HK-2 (cell line): ENCODE measurements around the gene SYT14.

ENCODE experiments used
- DNase-seq: peaks from one replicate; pipeline ENCODE4 v3.0.0-alpha.2; 2018; ENCODE audit not compliant: unreplicated experiment

The SYT14 gene

DNA sequence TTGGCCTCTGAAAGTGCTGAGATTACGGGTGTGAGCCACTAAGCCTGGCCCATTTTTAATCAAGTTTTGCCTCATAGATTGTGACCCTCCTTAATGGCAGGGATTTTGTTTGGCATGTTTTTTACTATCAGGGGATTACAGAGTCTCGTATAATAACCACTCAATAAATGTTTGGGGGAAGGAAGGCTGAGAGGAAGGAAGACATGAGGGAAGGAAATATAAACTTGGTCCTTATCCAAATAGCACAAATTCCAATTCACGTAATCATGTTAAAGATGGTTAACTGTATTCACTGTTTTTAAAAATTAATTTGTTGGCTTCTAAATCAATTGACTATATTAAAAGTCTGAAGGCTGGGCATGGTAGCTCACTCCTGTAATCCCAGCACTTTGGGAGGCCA lies 263.7 kb downstream of the SYT14 start:
- no peak for DNase-seq

DNA sequence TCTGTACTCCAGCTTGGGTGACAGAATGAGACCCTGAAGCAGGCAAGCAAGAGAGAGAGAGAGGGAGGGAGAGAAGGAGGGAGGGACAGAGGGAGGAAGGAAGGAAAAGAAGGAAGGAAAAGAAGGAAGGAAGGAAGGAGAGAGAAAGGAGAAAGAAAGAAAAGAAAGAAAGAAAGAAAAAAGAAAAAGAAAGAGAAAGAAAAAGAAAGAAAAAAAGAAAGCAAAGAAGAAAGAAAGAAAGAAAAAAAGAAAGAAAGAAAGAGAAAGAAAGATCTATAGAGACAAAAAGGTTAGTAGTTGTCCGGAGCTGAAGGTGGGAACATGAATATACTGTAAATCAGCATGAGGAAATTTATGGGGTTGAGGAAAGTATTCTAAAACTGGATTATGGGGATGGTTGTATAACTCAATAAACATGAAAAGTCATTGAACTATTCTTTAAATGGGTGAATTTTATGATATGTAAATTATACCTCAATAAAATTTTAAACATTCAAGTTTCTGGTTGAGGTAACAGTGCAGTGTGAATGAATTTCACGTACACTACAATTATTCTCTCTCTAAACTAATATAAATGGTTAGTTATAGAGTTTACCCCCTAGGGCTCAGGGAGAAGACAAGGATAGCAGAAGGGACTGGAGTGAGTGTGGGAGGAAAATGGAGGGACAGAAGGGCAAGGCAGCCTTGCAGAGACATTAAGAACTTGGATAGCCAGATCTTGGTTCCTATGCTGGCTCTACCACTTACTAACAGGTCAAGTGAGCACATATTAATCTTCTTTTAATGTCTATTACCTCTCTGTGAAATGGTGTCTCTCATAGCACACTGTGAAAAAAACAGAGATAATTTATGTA lies 269.8 kb downstream of the SYT14 start:
- no peak for DNase-seq

DNA sequence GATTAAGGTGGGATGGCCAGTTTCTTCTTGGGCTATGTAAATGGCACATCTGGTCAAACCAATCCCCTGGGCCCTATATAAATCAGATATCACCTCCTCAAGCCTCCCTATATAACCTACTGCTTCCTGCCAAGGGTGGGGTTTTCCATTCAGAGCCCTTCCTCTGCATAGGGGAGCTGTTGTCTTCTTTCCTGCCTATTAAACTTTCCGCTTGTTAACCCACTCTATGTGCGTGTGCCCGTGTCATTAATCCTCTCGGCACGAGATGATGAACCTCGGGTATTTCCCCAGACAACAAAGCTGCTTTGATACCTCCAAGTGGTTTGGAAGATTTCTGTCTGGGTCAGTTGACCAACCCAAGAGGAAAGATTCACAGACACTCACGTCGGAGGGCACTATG lies 275.3 kb downstream of the SYT14 start:
- DNase-seq = no peak

- no peak for DNase-seq
These were observed 276.8 kb downstream of the SYT14 start for GRCh38 chr1:210214573-210215409.

DNA sequence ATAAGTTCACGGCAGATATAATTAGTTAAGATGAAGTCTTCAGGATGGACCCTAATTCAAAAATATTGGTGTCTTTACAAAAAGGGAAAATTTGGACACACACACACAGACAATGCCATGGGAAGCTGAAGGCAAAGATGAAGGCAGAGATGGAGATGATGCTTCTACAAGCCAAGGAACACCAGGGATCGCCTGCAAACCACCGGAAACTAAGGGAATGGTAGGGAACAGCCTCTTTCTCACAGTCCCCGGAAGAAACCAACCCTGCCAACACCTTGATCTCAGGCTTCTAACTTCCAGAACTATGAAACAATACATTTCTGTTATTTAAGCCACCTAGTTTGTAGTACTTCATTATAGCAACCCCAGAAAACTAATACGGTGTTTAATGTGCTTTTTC lies 279.5 kb downstream of the SYT14 start:
- DNase-seq = no peak

DNA sequence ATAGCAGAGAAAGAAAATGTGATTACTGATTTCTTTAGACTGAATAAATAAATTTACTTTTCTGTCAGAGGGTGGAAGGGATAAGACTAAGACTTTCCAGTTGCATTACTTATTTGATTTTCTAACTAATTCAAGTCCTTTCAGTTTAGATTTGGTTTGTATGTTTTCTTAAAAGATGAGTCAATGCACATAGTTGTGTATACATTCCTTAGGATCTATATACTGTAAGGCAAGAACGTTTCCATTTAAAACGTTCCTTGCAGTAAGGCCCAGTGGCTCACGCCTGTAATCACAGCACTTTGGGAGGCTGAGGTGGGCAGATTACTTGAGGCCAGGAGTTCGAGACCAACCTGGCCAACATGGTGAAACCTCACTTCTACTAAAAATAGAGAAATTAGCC lies 280.0 kb downstream of the SYT14 start:
- no peak for DNase-seq
